Measurements from ENCODE around the gene PITPNM1. TPM values are rescaled to one million over a fixed set of nuclear protein-coding genes. Genes with fewer than 3 reads are reported as not detected.
"Not testable (repeated sequence)": the region's sequence is repeated elsewhere in the genome, so short reads cannot be mapped to it uniquely, and the experiment has no call there.

Gene PITPNM1
- polyA plus RNA-seq, 3 donors = 28.5 to 49.4 (median 35.4) TPM

DNA sequence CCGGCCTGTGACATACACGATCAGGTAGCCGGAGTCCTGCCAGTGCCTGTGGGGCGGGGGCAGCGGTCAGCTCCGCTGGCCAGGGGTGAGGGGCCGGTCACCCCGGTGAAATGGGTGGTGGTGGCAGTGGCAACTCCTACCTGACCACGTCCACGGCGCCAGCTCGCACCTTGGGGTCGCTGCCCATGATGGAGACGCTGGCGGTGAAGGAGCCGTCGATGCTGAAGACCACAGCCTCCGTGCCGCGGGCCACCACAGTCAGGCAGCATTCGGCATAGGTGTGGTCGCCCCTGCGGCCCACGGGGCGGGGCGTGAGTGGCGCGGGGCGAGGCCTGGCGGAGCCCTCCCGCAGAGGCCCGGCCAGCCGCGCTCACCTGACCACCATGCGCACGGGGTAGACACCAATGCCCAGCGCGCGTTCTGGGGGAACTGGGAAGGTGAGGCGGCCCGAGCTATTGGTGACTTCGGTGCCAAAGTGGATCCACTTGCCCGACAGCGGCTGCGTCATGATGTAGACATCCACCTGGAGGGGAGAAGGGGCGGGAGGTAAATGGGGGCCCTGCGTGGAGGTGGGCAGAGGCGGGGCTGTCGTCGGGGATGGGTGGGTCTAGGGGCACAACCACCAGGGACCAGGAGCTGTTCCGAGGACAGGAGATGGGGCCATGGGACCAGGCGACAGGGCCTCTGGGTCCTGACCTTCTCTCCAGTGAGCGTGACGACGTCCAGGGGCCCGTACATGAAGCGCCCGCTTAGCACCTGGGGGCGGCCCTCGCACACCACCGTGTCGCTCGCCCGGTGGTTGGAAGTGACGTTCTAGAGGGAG lies 11.4 kb downstream of the PITPNM1 start:
- DNase-seq (ENCODE audit: extremely low read depth in 1 of 11, low read depth in 9 of 11, low spot score in 4 of 11) = no peak

GRCh38 chr11:67492801-67493547 lies 12.2 kb downstream of the PITPNM1 start:
- DNase-seq (ENCODE audit: extremely low read depth in 1 of 11, low read depth in 9 of 11, low spot score in 4 of 11) = no peak

GRCh38 chr11:67492069-67492727 lies 13.0 kb downstream of the PITPNM1 start:
- DNase-seq (ENCODE audit: extremely low read depth in 1 of 11, low read depth in 9 of 11, low spot score in 4 of 11) = no peak

- no peak for DNase-seq (ENCODE audit: extremely low read depth in 1 of 11, low read depth in 9 of 11, low spot score in 4 of 11)
Measured at GRCh38 chr11:67491276-67492068, 13.7 kb downstream of the PITPNM1 start.

DNA sequence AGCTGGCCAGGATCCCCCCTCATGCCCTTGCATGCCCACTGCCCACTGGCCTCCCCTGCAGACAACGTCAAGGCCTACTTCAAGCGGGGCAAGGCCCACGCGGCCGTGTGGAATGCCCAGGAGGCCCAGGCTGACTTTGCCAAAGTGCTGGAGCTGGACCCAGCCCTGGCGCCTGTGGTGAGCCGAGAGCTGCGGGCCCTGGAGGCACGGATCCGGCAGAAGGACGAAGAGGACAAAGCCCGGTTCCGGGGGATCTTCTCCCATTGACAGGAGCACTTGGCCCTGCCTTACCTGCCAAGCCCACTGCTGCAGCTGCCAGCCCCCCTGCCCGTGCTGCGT lies 14.5 kb downstream of the PITPNM1 start:
- no peak for DNase-seq (ENCODE audit: extremely low read depth in 1 of 11, low read depth in 9 of 11, low spot score in 4 of 11)

DNA sequence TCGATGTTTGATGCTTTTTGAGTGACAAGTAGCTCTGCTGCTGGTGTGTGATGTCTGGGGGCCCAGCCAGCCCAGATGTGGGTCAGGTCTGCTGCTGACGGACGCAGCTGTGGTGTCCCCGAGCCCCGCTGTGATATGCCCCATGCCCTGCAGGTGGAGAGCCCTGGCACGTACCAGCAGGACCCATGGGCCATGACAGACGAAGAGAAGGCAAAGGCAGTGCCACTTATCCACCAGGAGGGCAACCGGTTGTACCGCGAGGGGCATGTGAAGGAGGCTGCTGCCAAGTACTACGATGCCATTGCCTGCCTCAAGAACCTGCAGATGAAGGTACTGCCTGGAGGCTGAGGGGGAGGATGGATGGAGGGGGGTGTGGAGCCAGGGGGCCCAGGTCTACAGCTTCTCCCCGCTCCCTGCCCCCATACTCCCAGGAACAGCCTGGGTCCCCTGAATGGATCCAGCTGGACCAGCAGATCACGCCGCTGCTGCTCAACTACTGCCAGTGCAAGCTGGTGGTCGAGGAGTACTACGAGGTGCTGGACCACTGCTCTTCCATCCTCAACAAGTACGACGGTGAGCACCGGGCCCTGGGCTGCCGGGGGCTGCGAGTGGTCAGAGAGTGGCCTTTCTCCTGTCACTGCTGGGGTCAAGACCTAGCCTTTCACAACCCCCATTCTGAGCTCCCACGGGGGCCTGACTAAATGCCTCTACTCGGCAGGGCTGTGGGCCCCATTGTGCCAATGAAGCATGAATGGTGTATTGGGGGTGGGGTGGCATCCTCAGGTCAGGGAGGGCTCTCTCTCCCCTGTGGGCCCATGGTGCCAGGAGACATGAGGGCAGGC lies 15.1 kb downstream of the PITPNM1 start:
- DNase-seq (ENCODE audit: extremely low read depth in 1 of 11, low read depth in 9 of 11, low spot score in 4 of 11) = no peak

DNA sequence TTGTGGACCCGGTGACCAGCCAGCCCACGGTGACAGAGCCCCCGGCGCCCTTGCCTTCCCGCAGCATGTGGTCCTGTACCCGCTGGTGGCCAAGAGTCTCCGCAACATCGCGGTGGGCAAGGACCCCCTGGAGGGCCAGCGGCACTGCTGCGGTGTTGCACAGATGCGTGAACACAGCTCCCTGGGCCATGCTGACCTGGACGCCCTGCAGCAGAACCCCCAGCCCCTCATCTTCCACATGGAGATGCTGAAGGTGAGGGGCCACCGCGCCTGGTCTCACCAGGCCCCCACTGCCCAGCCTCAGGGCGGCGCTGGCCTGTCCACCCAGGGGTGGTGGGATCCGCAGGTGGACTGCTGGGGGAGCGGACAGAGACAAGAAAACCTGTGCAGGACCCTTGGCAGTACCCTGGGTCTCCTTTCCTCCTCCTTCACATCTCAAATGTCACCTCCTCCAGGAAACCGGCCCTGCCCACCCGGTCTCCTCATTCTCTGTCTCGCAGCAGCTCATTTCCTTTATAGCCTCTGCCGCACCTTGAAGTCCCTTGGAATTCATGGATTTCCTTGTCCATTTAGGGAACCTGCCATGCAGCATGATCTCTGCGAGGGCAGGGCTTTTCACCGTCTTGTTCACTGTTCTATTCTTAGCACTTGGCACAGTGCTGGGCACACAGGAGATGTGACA lies 15.8 kb downstream of the PITPNM1 start:
- no peak for DNase-seq (ENCODE audit: extremely low read depth in 1 of 11, low read depth in 9 of 11, low spot score in 4 of 11)

DNA sequence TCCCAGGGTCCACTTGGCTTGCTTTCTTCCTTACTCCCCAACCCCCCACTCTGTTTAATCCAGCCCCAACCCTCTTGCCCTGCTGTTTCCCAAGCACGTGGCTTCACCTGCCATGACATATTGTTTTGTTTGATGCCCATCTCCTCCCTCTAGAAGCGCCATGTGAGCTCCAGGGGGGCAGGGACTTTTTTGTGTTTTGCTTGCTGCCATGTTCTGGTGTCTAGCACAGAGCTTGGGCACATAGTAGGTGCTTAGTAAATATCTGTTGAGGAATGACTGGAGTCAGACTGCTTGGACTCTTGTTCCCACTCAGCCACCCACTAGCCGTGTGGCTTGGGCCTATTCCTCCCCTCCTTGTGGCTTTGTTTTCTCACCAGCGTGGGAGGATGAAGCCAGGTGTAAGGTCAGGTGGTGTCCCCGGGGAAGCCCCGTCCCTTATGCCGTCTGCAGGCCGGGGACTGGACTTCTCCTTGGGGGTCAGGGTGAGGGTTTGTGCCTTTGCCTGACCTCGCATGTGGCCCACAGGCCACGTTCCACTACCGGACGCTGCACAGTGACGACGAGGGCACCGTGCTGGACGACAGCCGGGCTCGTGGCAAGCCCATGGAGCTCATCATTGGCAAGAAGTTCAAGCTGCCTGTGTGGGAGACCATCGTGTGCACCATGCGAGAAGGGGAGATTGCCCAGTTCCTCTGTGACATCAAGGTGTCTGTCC lies 18.5 kb downstream of the PITPNM1 start:
- no peak for DNase-seq (ENCODE audit: extremely low read depth in 1 of 11, low read depth in 9 of 11, low spot score in 4 of 11)

DNA sequence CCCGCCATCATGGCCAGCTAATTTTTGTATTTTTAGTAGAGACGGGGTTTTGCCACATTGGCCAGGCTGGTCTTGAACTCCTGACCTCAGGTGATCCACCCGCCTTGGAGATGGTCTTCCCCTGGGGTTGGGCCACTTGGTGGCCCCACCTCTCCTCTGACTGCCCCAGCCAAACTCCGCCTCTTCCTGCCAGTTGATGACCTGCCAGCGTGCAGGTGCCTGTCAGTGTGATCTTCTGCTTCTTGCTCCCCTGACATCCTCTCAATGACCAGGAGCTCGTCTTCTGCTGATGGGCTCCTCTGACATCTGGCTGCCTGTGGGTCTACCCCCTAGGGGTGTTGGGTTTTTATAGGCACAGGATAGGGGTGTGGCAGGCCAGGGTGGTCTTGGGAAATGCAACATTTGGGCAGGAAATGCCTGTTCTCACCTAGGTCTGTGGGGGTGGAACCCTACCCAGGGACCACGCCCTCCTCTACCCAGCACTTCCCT lies 19.2 kb downstream of the PITPNM1 start:
- DNase-seq (ENCODE audit: extremely low read depth in 1 of 11, low read depth in 9 of 11, low spot score in 4 of 11) = not testable (repeated sequence)

- no peak for DNase-seq (ENCODE audit: extremely low read depth in 1 of 11, low read depth in 9 of 11, low spot score in 4 of 11)
Measured at GRCh38 chr11:67484847-67485311, 20.3 kb downstream of the PITPNM1 start.

GRCh38 chr11:67483831-67484665 lies 21.1 kb downstream of the PITPNM1 start:
- DNase-seq (ENCODE audit: extremely low read depth in 1 of 11, low read depth in 9 of 11, low spot score in 4 of 11) = no peak

DNA sequence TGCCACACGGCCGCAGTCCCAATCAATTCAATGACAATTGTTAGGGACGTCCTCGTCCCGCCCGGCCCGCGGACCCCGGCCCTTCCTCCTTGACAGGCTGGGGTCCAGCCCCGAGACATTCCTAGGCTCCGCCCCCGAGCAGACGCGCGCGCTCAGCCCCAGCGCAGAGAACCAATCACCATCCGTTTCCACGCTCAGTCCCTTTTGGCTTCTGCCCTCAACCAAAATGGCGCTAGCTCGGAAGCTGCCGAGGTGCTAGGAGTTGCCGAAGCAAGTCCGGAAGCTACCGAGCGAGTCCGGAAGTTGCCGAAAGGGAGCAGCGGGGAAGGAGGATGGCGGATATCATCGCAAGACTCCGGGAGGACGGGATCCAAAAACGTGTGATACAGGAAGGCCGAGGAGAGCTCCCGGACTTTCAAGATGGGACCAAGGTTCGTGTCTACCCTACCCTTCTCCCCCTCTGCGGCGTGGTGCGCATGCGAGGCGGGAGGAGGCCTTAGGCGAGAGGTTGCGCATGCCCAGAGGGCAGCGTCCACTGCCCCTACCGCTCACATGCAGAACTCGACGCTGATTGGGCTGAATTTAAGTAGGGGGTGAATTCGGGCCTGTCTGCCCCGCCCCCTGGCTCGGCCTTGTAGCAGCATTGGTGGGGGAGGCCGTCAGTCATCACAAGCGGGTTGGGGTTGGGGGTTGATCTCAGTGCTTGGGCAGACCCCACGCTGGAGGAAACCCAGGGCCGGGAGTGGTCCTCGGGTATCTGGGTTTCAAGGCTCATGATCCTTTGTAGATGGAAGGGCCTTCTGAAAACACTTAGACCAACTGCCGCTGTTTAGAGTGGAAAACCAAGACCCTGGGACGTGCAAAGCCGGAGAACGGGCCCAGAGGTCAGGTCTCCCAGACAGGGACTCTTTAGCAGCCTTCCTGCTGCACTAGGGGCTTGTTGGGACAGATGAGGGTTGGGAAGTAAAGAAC lies 22.1 kb downstream of the PITPNM1 start, which contains the start of gene AIP:
Gene AIP, plus strand, starts transcription at position 200 of the 972 bp plus-strand sequence. Its CDS starts 133 bp downstream, at position 333.
- peak; percentile 95 to 99 (median 97) for DNase-seq (ENCODE audit: extremely low read depth in 1 of 11, low read depth in 9 of 11, low spot score in 4 of 11)

DNA sequence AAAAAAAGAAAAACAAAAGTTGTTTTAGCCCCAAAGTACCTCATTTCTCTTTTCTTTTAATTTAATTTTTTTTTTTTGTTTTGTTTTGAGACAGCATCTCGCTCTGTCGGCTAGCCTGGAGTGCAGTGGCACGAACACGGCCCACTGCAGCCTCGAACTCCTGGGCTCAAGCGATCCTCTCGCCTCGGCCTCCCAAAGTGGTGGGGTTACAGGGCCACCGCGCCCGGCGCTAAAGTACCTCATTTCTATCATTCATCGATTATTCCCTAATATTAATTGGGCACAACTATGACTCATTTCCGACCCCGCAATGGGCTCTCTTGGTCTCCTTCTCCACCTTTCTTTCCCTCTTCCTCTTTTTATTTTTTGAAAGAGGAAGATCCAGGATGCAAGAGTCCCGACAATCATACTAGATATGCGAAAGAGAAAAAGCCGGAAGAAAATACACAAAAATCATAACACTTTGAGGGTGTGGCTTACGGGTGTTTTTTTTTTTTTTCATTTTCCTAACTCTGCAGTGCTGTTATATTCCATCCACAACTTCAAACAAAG lies 22.8 kb downstream of the PITPNM1 start:
- no peak for DNase-seq (ENCODE audit: extremely low read depth in 1 of 11, low read depth in 9 of 11, low spot score in 4 of 11)

DNA sequence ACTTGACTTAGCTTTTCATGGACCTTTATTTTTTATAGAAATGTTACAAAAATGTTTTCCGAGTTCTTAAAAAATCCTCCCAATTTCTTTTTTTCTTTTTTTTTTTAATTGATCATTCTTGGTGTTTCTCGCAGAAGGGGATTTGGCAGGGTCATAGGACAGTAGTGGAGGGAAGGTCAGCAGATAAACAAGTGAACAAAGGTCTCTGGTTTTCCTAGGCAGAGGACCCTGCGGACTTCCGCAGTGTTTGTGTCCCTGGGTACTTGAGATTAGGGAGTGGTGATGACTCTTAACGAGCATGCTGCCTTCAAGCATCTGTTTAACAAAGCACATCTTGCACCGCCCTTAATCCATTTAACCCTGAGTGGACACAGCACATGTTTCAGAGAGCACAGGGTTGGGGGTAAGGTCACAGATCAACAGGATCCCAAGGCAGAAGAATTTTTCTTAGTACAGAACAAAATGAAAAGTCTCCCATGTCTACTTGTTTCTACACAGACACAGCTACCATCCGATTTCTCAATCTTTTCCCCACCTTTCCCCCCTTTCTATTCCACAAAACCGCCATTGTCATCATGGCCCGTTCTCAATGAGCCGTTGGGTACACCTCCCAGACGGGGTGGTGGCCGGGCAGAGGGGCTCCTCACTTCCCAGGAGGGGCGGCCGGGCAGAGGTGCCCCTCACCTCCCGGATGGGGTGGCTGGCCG lies 27.7 kb downstream of the PITPNM1 start:
- not testable (repeated sequence) for DNase-seq (ENCODE audit: extremely low read depth in 1 of 11, low read depth in 9 of 11, low spot score in 4 of 11)

Data from renal cortex interstitium (tissue), 11 donors.